ENCODE results near the gene ROPN1B. TPM values are rescaled to one million over a fixed set of nuclear protein-coding genes. Genes with fewer than 3 reads are reported as not detected.

The ROPN1B gene
- total RNA-seq, 1 experiment from 2014 or later = 2.2 TPM

GRCh38 chr3:126003447-126004190 lies 34.6 kb downstream of the ROPN1B start:
- Histone ChIP-seq H2AFZ (ENCODE audit: low read depth, low read length, poor library complexity, severe bottlenecking) (no peak overlapping the region), H3K9ac (ENCODE audit: low read length) (no peak overlapping the region), H3K27ac (ENCODE audit: low read depth, low read length) (no peak overlapping the region), H3K27me3 (ENCODE audit: insufficient read depth, low read length) (no peaks in the 10 kb centered on the region), H3K9me3 (ENCODE audit: control insufficient read depth in 1 of 2, insufficient read depth in 1 of 2, low read depth in 1 of 2, low read length in 2 of 2) (no peaks in the 10 kb centered on the region), H3K4me2 (ENCODE audit: low read length) (no peak overlapping the region), H4K20me1 (ENCODE audit: insufficient read depth) (no peaks in the 10 kb centered on the region), H3K79me2 (ENCODE audit: insufficient read depth, low read length) (no peaks in the 10 kb centered on the region), H3K9me2 (ENCODE audit: insufficient read depth) (no peaks in the 10 kb centered on the region), H3K36me3 (ENCODE audit: control insufficient read depth in 1 of 2, insufficient read depth in 2 of 2, low read length in 2 of 2) (no peaks in the 10 kb centered on the region), H3K4me3 (replicated peaks in 1 of 2; ENCODE audit: low read depth in 1 of 2, low read length in 2 of 2) (no peak overlapping the region), H3K4me1 (ENCODE audit: control insufficient read depth in 1 of 2, insufficient read depth in 2 of 2, low read length in 2 of 2) (no peaks in the 10 kb centered on the region)
- ChIA-PET RAD21 (ENCODE audit: low non-redundant PET in 1 of 2, low total read pairs in 2 of 2, uncharacterized antibody in 2 of 2, unreplicated experiment in 2 of 2) (no interaction called here), CTCF (no interaction called here), POLR2A (no interaction called here)
- no TSS peak for BruUV-seq (replicated peaks)
- ATAC-seq (no peak), DNase-seq (ENCODE audit: low read depth, low spot score) (no peak)
- intact Hi-C loops (cut with micrococcal nuclease) = no loop called here
- no peak for TF ChIP-seq CEBPB (IDR thresholded peaks at IDR 0.05; ENCODE audit: low read depth)
- TF ChIP-seq CBX3 (IDR thresholded peaks at IDR 0.05; ENCODE audit: low read depth) = no peak
- TF ChIP-seq POLR2AphosphoS5 (IDR thresholded peaks at IDR 0.05; ENCODE audit: low read depth, low read length) = no peak
- no peak for TF ChIP-seq CTCF (IDR thresholded peaks at IDR 0.05 in 2 of 3, conservative IDR thresholded peaks at IDR 0.05 in 1 of 3; ENCODE audit: borderline replicate concordance in 1 of 3, insufficient read depth in 1 of 3, low read depth in 2 of 3, low read length in 2 of 3)

- Histone ChIP-seq H3K36me3 (ENCODE audit: control insufficient read depth in 1 of 2, insufficient read depth in 2 of 2, low read length in 2 of 2) (no peaks in the 10 kb centered on the region), H3K27ac (ENCODE audit: low read depth, low read length) (no peak overlapping the region), H2AFZ (ENCODE audit: low read depth, low read length, poor library complexity, severe bottlenecking) (no peak overlapping the region), H4K20me1 (ENCODE audit: insufficient read depth) (no peaks in the 10 kb centered on the region), H3K9ac (ENCODE audit: low read length) (no peak overlapping the region), H3K9me2 (ENCODE audit: insufficient read depth) (no peaks in the 10 kb centered on the region), H3K79me2 (ENCODE audit: insufficient read depth, low read length) (no peaks in the 10 kb centered on the region), H3K9me3 (ENCODE audit: control insufficient read depth in 1 of 2, insufficient read depth in 1 of 2, low read depth in 1 of 2, low read length in 2 of 2) (no peaks in the 10 kb centered on the region), H3K4me1 (ENCODE audit: control insufficient read depth in 1 of 2, insufficient read depth in 2 of 2, low read length in 2 of 2) (no peaks in the 10 kb centered on the region), H3K4me2 (ENCODE audit: low read length) (no peak overlapping the region), H3K4me3 (replicated peaks in 1 of 2; ENCODE audit: low read depth in 1 of 2, low read length in 2 of 2) (no peak overlapping the region), H3K27me3 (ENCODE audit: insufficient read depth, low read length) (no peaks in the 10 kb centered on the region)
- ChIA-PET CTCF (no interaction called here), RAD21 (ENCODE audit: low non-redundant PET in 1 of 2, low total read pairs in 2 of 2, uncharacterized antibody in 2 of 2, unreplicated experiment in 2 of 2) (no interaction called here), POLR2A (no interaction called here)
- intact Hi-C loops (cut with micrococcal nuclease) = no loop called here
- no TSS peak for BruUV-seq (replicated peaks)
- ATAC-seq (no peak), DNase-seq (ENCODE audit: low read depth, low spot score) (no peak)
- TF ChIP-seq ELF1 (IDR thresholded peaks at IDR 0.05; ENCODE audit: borderline replicate concordance, low read depth) (no peak), POLR2AphosphoS5 (IDR thresholded peaks at IDR 0.05; ENCODE audit: low read depth, low read length) (no peak), REST (IDR thresholded peaks at IDR 0.05; ENCODE audit: low read depth) (no peak), ZNF274 (IDR thresholded peaks at IDR 0.05; ENCODE audit: low read depth, low read length) (no peak), JUND (IDR thresholded peaks at IDR 0.05) (no peak), CEBPB (IDR thresholded peaks at IDR 0.05; ENCODE audit: low read depth) (no peak), SRF (IDR thresholded peaks at IDR 0.05; ENCODE audit: low read depth) (no peak), EZH2phosphoT487 (IDR thresholded peaks at IDR 0.05; ENCODE audit: borderline replicate concordance) (no peak), MAX (IDR thresholded peaks at IDR 0.05) (no peak), FOSL1 (IDR thresholded peaks at IDR 0.05; ENCODE audit: low read depth) (no peak), CBX3 (IDR thresholded peaks at IDR 0.05; ENCODE audit: low read depth) (no peak), EGR1 (IDR thresholded peaks at IDR 0.05; ENCODE audit: low read depth) (no peak), SIN3A (IDR thresholded peaks at IDR 0.05; ENCODE audit: low read depth) (no peak), ZFX (IDR thresholded peaks at IDR 0.05) (no peak), EZH2 (IDR thresholded peaks at IDR 0.05) (no peak), SP1 (IDR thresholded peaks at IDR 0.05; ENCODE audit: low read depth) (no peak)
Measured at GRCh38 chr3:126004217-126004616, 35.2 kb downstream of the ROPN1B start.
